HepG2 (cell line): ENCODE results near the gene KRI1. TPM values are rescaled to one million over a fixed set of nuclear protein-coding genes. Genes with fewer than 3 reads are reported as not detected.

Experiments used
- ATAC-seq: fragments of 200-7000 bp; cut with Tn5 transposase; 3 replicates; pipeline ENCODE4 v1.9.1; 2020; ENCODE audit warnings: mild to moderate bottlenecking, moderate library complexity
- BruUV-seq: library from RNA; stranded (reverse); fragments of 400-500 nt; replicated peaks from 2 replicates; lab custom pipeline; 2021; lab: Mats Ljungman, UMichigan
- CTCF ChIA-PET: fragments of 300-600 bp; formaldehyde crosslinking; extraction: SDS; loops from one replicate; lab custom pipeline; 2021; ENCODE audit warnings: low total read pairs, inconsistent platforms, low intra/inter-chr PET ratio; lab: Yijun Ruan, JAX
- POLR2A ChIA-PET: fragments of 350-600 bp; sonication (Branson Sonifier 250); formaldehyde crosslinking; loops from one replicate; lab custom pipeline; 2020; ENCODE audit warnings: antibody characterized with exemption, inconsistent platforms; lab: Yijun Ruan, JAX
- DNase-seq: peaks from one replicate; pipeline ENCODE4 v3.0.0-alpha.2; 2015; ENCODE audit warnings: low spot score
- FAIRE-seq: peaks from 3 replicates; lab custom pipeline; 2011; peaks lifted over from hg19 to GRCh38; lab: Jason Lieb, UNC
- H2AFZ ChIP-seq: one replicate; pipeline ENCODE4 v1.6.1; 2011; ENCODE audit warnings: low read length, inconsistent platforms
- H3K27ac ChIP-seq: fragments of 300-600 bp; 3 replicates; pipeline ENCODE4 v1.8.0; 2011; ENCODE audit warnings: mixed run types, mild to moderate bottlenecking, mixed read lengths, low read length, inconsistent platforms; ENCODE audit not compliant: insufficient read depth; ENCODE audit errors: extremely low read length
- H3K27me3 ChIP-seq, 2 experiments: fragments of 200-600 bp in 1 of 2; 2 replicates in 1 of 2; 3 replicates in 1 of 2; pipeline versions ENCODE4 v1.6.0 to v1.8.0; 2011; ENCODE audit warnings: low read length in 2 of 2, mild to moderate bottlenecking in 2 of 2, moderate library complexity in 2 of 2, inconsistent platforms in 1 of 2; ENCODE audit not compliant: insufficient read depth in 2 of 2, control insufficient read depth in 1 of 2
- H3K36me3 ChIP-seq, 2 experiments: fragments of 200-600 bp in 1 of 2; replicated peaks in 1 of 2; 2 replicates in 1 of 2; 3 replicates in 1 of 2; pipeline versions ENCODE4 v1.5.1 to v1.8.0; 2011; ENCODE audit warnings: low read length in 2 of 2, inconsistent platforms in 1 of 2; ENCODE audit not compliant: insufficient read depth in 2 of 2, control insufficient read depth in 1 of 2
- H3K4me1 ChIP-seq: 2 replicates; pipeline ENCODE4 v1.5.1; 2012; ENCODE audit warnings: low read length, inconsistent platforms; ENCODE audit not compliant: insufficient read depth
- H3K4me2 ChIP-seq: 2 replicates; pipeline ENCODE4 v1.6.0; 2011; ENCODE audit warnings: low read depth, low read length, inconsistent platforms
- H3K4me3 ChIP-seq, 3 experiments: fragments of 200-600 bp in 1 of 3; sonication (generic), shearing (Covaris generic) in 1 of 3; replicated peaks in 1 of 3; 2 replicates each; pipeline ENCODE4 v1.5.1; 2011 to 2016; ENCODE audit warnings: low read length in 3 of 3, inconsistent platforms in 2 of 3, low read depth in 2 of 3, mild to moderate bottlenecking in 2 of 3, control low read depth in 1 of 3, mixed read lengths in 1 of 3; ENCODE audit not compliant: insufficient read depth in 1 of 3
- H3K79me2 ChIP-seq: one replicate; pipeline ENCODE4 v1.6.1; 2011; ENCODE audit warnings: low read length, inconsistent platforms; ENCODE audit not compliant: insufficient read depth
- H3K9ac ChIP-seq: 2 replicates; pipeline ENCODE4 v1.6.0; 2011; ENCODE audit warnings: mild to moderate bottlenecking, low read depth, low read length, inconsistent platforms; ENCODE audit not compliant: insufficient read depth
- H3K9me3 ChIP-seq: 2 replicates; pipeline ENCODE4 v1.5.1; 2012; ENCODE audit warnings: mild to moderate bottlenecking, low read length
- H4K20me1 ChIP-seq: 2 replicates; pipeline ENCODE4 v1.6.0; 2011; ENCODE audit warnings: inconsistent platforms, mild to moderate bottlenecking, low read length, moderate library complexity; ENCODE audit not compliant: insufficient read depth
- BORCS8-MEF2B ChIP-seq: sonication (generic); formaldehyde crosslinking; IDR thresholded peaks from 2 replicates; pipeline ENCODE4 v1.8.0; 2022; ENCODE audit warnings: mild to moderate bottlenecking, missing genetic modification reagents
- THAP7 ChIP-seq: sonication (generic); formaldehyde crosslinking; IDR thresholded peaks from 2 replicates; pipeline ENCODE4 v1.8.1; 2023; ENCODE audit warnings: mild to moderate bottlenecking, missing genetic modification reagents
- ZBTB43 ChIP-seq: sonication (generic); formaldehyde crosslinking; conservative IDR thresholded peaks from 2 replicates; pipeline ENCODE4 v1.4.0; 2020; ENCODE audit warnings: missing genetic modification reagents
- ZNF260 ChIP-seq: sonication (generic); formaldehyde crosslinking; IDR thresholded peaks from 2 replicates; pipeline ENCODE4 v1.4.0; 2020; ENCODE audit warnings: missing genetic modification reagents, low read depth, mild to moderate bottlenecking, borderline replicate concordance
- ZNF3 ChIP-seq: IDR thresholded peaks from 2 replicates; pipeline ENCODE4 v1.7.0; 2017; ENCODE audit warnings: inconsistent platforms
- WGBS: methylation state at CpG from one replicate; pipeline ENCODE4 v1.1.6; 2017; ENCODE audit warnings: low lambda C conversion rate; 5-methylcytosine and 5-hydroxymethylcytosine counted together
- in situ Hi-C: cut with HindIII; loops from 2 replicates; pipeline ENCODE4 v1.10.0; 2017; ENCODE audit warnings: low pct_unique_long_range_greater_than_20kb; ENCODE audit not compliant: extremely low pct_ligation_motif_present
- intact Hi-C: fragments of 100-400 bp; cut with micrococcal nuclease; formaldehyde crosslinking; loops from one replicate; pipeline ENCODE4 v1.10.0; 2022; ENCODE audit not compliant: unreplicated experiment
- polyA plus RNA-seq, 8 experiments: library from polyadenylated mRNA; depleted of rRNA in 3 of 8; stranded (reverse) in 7 of 8; unstranded in 1 of 8; fragments of >200 nt; fragmentation: Illumina TruSeq in 4 of 8; extraction: Trizol in 4 of 8; gene quantifications; 2 replicates each; pipeline versions ENCODE4 v1.2.1 to v1.2.3, GENCODE V29; 2011 to 2016; ENCODE audit warnings: low read depth in 4 of 8, missing spikeins in 1 of 8, mixed read lengths in 1 of 8; ENCODE audit not compliant: insufficient read depth in 1 of 8
- total RNA-seq, 5 experiments: library from RNA; depleted of rRNA; stranded (reverse); fragments of >200 nt; fragmentation: Illumina TruSeq; extraction: Trizol; gene quantifications; 2 replicates each; pipeline ENCODE4 v1.2.3, GENCODE V29; 2016; ENCODE audit warnings: low read depth in 1 of 5

KRI1 gene
- total and polyA plus RNA-seq, 2 of the 13 experiments (the other 11 are each of a cell fraction or from before 2014, with no cell fraction given): 9.1 to 11.7 TPM

- H3K9ac ChIP-seq: no peak overlapping the region
- CTCF ChIA-PET: no interaction called here
- no peaks in the 10 kb centered on the region for H3K9me3 ChIP-seq
- DNase-seq (no peak), ATAC-seq (no peak), FAIRE-seq (no peak)
- H3K27me3 ChIP-seq: peaks cover 15 to 66% of the 10 kb centered on the region in 2 experiments
- no TSS peak for BruUV-seq
- peak overlapping the region; percentile 10; the same call in 1 of the 2 replicates for H3K4me2 ChIP-seq
- H3K79me2 ChIP-seq: no peaks in the 10 kb centered on the region
- 55% methylated on average over 5 of the region's 5 CpGs for WGBS
- H3K36me3 ChIP-seq: no peaks in the 10 kb centered on the region
- in situ Hi-C loops: no loop called here
- TF ChIP-seq ZBTB43 (CRISPR knock-in tag) (0 out of 2 replicates have a peak, but pooled peaks have one; percentile 9), BORCS8-MEF2B (CRISPR knock-in tag) (0 out of 2 replicates have a peak, but pooled peaks have one; percentile 28), ZNF260 (no peak), ZNF3 (0 out of 2 replicates have a peak, but pooled peaks have one; percentile 6), THAP7 (no peak)
- TF ChIP-seq, all 625 proteins: peak for 3
- intact Hi-C loops: no loop called here
- Histone ChIP-seq H3K4me1 (peaks cover 44% of the 10 kb centered on the region), H4K20me1 (no peaks in the 10 kb centered on the region), H2AFZ (no peak overlapping the region), H3K27ac (no peak overlapping the region), H3K4me3 (no peak overlapping the region)
- POLR2A ChIA-PET: no interaction called here
These were observed 49.8 kb downstream of the KRI1 start for GRCh38 chr19:10516064-10516385.
